ENCODE data around the gene FAM124A.
A peak's percentile ranks its signal among the peaks of the same experiment; 100 is the strongest.

FAM124A gene

DNA sequence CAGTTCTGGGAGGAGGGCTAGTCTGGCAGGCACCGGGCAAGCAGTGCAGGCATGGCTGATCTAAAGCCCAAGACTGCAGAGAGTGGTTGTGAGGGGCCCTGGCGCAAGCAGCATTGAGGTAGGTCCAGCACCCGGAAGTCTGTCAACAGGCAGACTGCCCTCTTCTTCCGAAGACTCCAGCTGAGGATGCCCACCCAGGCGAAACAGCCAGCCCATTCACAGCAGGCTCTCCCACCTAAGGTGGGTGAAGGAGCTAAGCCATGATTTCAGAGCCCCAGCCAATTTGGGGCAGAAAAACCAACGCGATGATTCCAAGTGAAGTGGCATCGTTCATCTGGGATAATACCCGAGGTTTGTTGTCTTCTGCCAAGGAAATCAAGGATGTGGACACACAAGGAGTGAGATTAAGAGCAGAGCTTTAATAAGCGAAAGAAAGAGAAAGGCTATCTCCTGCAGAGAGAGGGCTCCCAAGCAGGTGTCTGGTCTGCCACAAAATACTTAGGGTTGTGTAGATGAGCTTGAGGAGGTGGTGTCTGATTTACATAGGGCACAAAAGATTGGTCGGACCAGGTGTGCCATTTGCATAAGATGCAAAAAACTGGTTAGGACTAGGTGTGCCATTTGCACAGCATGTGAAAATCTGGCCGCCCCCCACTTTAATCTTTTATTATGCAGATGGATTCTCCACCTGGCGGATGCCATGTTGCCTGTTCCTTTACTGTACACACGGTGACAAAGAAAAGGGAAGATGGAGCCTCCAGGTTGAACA is 22.6 kb downstream of the FAM124A start:
- DNase-seq, result no peak

DNA sequence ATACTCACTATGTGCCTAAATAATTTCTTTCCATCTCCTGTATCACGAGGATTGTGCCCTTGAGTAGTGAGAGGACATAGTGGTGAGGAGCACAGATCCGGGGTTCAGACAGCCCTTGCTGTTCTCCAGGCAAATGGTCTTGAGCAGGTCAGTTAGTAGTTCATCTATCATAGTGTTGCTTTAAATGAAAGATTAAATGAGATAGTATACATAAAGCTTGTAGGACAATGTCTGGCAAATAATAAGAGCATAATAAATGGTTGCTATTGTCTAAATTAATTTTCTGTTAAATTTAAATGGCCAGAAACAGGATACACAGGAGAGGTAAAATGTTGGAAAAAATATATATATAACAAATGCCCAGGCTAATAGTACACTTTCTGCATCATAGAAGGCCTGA is 23.4 kb downstream of the FAM124A start:
- no peak for DNase-seq

DNA sequence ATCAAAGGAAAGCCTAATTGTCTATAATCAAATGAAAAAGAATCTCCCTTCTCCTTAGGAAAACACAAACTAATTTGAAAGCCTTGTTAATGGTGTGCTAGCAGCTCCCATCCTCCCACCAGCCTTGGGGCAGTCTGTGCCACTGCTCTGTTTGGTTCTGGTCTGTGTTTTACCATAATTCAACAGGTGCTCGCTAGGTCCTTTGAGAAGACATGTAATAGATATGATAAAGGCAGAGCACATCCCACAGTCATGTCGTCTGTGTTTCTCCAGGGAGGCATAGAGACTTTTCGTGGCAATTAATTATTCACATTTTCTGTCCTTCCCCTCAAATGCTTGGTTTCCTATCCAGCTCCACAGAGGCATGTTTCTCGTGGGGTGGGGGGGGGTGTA is 23.8 kb downstream of the FAM124A start:
- DNase-seq, result no peak

DNA sequence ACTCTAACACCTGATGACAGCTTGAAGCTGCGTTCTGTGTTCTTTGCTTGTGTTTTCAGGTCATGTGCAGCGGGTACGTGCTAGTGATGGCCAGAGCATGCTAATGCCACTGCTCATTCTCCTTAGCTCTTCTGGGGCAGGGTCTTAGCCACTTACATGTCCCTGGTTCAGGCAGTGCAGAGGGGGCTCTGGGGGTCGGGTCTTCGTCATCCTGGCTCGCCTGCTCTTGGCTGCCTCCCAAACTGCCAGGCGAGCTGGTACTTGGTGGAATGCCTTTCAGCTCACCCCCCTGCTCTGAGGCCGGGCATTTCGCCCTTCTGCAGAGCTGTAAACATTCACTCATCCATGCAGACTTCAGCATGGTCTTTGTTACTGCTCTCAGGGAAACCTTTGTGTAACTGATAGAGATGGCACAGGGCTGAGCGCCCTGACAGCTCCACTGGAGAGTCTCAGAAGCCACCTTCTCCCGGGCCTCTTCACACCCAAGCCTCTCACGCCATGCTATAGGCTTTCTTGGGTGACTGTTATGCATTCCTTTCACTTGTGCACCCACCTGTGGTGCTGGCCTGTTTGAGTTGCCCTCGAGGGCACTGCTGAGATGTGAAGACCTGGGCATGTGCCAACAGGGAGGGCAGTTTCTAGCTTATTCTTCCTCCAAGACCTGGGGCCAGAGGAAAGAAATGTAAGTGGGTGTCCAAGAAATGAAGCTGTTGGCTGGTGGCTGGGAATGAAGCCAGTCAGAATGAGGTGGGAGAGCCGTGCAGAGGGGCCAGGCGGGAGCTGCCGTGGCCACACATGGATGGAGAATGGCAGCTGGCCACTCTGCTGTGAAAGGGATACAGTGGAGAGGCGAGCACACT is 24.4 kb downstream of the FAM124A start:
- DNase-seq, result peak; percentile 6

DNA sequence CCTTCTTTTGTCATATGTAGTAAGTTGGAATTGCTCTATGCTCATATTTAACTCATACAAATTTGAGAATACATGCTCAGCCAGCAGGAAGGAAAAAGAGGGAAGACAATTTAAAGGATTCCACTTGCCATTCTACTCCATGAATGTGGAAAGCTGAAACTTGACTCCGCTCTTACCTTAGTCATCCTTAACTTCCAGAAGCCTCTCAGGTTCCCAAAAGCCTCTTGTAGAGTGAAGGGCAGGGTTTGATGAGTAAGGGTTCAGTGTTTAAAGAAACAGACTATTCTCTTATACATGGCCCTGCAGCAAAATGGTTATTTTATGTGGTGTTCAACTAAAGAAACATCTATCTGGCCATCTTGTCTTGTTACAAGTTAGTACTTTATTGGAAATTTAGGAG is 27.1 kb downstream of the FAM124A start:
- DNase-seq, result peak; percentile 9

DNA sequence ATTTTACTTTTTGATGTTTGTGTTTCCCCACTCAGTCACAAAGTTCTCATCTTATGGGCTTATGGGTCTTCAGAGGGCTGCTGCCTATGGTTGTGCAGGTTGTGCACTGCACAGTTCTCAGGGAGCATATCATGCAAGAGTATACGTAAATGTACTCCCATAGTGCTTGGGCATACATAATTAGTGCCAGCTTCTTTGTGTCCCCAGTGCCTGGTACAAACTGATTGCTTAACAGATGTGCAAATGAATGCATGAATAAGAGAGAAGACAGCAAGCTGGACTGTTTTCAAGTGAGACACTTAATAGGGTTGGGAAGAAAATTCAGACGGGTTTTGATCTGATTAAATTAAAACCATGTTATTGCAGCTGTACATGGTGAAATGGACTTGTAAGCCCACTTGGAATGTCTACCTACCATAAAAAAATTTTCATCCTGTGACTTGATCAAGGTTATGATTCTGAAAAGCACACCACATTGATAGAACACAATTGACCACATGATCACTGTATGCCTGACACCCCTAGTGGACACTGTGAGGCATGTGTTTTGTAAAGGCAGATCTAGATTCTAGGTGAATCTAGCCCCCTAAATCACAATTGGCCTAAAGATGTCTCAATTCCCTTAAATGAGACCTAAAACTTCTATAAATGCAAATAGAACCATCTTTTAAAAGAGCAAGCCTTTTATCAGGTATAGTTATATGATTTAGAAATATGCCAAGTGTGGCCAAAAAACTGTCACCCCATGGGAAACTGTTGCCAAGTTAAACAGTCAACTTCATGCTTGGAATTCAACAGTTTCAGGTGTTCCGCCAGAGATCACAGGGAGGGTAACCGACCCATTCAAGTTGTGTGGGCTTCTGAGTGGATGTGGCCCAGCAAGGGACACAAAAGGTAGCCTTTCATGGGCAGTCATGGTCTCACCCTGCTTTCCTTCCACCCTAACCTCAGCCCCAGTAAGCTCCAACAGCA is 27.9 kb downstream of the FAM124A start:
- DNase-seq, result no peak

DNA sequence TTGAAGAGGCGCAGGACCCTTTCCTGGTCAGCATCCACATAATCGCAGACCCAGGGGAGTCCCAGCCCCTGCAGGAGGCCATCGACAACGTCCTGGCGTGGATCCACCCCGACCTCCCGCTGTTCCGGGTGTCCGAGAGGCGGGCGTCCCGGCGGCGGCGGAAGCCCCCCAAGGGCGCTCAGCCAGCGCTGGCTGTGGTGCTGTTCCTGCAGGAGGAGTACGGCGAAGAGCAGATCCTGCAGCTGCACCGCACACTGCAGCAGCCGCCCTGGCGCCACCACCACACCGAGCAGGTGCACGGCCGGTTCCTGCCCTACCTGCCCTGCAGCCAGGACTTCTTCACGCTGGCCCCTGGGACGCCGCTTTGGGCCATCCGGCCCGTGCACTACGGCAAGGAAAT is 29.3 kb downstream of the FAM124A start:
- DNase-seq, result no peak

DNA sequence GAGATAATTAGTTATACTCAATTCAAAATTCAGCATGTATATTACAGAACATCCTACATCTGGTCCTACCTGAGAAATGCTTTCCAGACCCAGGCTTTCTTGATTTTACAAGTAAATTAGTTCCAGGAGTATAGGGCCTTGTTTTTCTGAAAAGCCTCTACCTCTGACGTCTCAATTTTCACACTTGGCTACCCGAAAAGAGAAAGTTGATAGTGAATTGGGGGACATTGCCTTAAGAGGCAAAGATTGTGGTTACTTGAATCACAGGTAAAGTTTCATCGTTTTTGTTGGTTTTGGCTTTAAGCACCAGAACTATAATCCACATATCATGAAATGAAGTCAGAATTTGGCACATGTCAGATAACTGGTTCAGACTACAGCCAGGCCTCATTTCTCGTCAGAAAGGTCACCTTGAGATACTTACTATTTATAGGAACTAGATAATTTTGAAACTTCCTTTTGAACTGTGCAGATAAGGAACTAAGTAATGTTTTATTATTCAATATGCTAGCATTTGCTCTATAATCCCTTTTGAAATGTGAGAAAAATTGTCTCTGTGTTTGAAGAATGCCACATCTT is 30.8 kb downstream of the FAM124A start:
- no peak for DNase-seq

DNA sequence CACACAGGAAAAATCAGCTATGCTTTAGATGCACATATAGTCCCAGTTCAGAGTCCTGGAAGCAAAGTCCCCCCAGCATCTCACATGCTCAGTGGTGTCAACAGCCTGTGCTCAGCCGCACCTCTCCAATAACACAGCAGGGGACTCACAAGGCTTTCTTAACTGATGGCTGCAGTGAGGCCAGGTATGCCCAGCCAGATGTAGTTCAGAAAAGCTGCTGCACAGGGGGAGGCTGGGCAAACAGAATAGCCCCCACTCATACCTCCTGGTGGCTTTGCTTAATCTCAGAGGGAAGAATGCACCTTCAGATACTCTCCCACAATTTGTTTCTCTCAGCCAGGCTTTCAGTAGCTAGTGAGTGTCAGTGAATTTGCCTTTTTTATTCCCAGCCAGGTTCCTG is 33.4 kb downstream of the FAM124A start:
- DNase-seq, result no peak

DNA sequence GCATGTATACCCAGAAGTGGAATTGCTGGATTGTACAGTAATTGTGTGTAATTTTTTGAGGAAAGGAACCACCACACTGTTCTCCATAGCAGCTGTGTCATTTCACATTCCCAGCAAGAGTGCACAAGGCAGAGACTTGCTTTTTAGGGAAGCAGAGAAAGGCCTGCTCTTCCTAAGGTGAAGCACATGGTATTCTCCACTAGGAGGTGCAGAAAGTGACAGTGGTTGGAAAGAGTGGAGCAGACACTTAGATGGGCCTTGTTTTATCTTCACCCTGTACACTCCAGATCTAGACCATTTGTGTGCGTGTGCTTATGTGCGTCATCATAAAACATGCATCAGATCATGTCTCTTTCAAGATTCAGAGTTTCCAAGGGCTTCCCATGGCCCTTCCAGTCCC is 35.0 kb downstream of the FAM124A start:
- DNase-seq, result no peak

DNA sequence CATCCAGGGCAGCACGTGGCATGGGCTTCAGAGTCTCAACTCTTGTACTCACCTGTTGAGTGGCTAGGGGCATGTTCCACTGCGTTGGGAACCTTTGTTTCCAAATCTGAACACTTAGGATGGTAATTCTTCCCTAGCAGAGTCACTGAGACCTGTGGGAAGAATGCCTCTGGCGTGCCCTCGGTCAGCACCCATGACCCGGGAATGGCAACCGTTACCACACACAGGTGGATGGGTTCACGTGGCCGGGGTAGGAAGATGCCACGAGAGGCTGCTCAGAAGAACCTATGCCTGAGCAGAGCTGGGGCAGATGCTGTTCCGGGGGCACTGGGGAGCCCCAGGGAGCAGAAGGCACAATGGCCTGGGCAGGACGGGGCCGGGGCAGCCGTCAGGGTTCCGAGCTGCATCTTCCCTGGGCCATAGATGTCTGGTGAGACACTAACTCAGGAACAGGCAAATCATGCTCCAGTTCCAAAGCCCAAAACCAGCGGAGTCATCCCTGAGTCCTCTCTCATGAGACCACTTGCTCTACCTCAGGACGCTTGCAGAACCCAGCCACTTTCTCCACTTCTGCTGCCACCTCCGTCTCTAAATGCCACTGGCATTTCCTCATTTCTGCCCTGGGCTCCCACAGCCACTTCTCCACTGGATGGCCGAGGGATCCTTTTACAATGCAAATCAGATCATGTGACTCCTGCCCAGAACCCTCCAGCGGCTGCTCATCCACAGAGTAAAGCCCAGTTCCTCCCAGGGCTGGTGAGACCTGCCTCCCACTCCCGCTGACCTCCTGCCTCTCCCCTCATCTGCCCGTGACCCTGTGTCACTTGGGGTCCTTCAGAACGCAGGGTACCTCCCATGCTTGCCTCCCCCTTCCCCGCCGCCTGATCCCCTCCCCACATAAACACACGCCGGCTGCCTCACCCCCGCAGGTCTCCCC is 36.7 kb downstream of the FAM124A start:
- peak; percentile 8 for DNase-seq

DNA sequence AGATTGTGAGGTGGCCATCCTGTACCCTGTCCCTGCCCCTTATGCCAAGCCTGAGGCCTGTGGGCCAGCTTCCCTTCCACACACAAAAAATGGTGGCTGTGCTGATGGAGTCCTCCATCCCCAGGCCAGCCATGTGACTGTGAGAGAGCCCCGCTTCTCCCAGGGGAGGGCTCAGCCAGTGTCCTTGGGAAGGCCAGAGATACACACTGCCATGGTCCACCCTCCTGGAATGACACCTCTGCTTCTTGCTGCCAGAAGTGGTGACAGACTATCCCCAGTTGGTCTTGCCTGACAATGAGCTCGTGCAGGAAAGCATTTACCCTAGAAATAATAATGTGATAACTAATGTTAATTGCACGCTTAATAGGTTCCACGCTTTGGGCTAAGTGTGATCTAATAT is 38.0 kb downstream of the FAM124A start:
- no peak for DNase-seq

DNA sequence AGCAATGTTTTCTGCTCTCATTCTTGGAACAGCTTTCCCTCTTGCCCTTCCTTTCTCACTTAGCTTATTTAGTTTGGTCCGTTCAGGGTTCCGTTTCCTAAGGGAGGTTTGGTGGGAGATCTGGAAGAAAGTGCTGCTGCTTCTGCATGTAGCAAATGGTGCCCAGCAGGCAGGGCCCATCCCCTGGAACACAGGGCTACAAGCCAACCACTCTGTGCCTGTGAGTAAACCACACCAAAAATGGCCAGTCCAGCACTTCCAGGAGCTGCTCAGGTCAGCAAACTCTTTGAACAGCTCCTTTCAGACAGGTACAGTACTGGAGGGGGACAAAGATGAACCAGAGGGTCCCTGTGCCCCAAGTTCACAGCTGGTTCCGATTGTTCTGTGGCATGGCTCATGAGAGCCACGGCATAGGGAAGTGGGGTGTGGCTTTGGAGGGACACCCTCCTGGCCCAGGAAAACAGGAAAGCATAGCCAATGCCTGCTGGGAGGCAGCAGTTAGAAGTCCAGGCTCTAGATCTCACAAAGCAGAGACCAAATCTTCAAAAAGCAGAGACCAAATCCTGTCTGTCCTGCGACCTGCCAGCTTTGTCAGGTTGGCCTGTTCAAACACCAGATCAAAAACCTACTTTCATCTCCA is 39.5 kb downstream of the FAM124A start:
- DNase-seq, result no peak

DNA sequence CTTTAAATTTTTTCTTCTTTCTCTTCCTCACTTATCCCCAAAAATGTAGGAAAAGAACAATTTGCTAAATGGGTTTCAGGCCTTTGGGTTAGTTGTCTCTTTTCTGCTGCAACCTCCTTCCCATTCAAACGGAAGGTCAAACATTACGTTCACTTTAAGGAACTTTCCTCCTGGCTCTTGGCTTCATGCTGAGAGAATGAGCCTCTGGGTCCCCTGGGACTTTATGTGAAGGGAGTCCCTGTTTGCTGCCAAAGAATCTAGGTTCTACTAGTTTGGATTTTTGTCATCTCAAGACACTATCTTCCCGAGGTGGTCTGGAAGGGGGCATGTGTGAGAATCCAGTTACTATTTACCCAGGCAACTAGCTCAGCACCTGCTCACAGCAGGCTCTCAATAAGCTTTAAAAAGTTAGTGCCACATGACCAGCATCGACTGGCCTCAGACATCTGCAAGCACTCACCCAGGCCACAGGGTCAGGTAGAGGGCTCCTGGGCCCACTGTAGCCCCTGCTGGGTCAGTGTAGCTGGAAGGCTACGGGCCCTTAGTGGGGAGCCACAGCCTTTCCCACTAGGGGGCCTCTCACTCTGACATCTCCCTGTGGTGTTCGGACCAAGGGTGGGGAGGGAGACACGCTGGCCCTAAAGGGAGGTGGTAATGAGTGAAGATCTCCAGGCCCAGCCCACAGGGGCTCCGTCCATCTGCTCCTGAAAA is 40.5 kb downstream of the FAM124A start:
- DNase-seq, result no peak

DNA sequence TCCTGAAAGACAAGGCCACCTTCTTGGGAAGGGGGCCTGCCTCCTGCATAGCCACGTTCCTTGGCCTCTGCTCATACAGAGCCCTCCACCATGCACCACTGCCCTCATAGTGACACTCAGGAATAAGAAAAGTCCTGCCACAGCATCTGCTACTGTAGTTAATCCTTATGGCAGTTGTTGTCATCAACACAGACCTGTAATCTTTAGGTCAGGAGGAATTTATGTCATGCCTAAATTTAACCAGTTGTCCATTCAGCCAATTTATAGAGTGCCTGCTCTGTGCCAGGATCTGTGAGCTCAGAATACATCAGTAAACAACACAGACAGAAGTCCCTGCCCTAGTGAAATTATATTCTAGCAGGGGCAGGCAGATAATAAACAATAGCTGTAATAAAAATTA is 44.4 kb downstream of the FAM124A start:
- no peak for DNase-seq

DNA sequence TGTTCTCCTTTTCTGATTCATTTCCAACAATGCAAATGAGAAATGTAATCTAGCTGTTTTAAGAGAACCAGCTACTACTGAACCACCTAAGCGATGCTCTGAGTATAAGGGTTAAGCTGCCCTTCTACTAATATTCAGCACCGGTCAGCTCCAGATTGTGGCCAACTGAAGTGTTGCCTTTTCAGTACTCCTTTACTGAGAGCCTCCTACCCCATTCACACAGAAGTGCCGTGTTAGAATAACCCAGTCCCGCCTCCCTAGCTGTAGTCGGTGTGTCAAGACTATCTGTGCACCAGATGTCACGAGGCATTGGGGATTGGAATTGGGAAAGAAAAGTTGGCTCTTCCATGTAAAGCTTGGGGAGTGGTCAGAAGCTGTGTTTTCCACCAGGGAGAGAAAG is 45.4 kb downstream of the FAM124A start:
- no peak for DNase-seq

DNA sequence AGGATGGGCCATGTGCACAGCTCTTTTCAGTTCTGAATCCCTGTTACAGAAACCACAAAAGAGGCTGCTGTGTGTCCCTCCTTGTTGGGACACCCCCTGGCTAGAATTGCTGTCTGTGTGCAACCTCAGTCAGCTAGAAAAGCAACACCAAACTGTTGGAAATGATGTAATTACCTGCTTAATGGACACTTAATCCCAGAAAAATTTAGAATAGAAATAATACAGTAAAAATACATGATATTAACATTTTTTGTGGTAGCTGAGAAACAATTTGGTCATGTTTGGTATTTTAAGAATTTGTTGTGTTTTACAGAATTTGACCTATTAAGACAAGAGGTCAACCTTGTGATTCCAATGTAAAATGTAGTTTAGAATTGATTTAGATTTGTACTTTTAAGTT is 46.8 kb downstream of the FAM124A start:
- DNase-seq, result no peak

DNA sequence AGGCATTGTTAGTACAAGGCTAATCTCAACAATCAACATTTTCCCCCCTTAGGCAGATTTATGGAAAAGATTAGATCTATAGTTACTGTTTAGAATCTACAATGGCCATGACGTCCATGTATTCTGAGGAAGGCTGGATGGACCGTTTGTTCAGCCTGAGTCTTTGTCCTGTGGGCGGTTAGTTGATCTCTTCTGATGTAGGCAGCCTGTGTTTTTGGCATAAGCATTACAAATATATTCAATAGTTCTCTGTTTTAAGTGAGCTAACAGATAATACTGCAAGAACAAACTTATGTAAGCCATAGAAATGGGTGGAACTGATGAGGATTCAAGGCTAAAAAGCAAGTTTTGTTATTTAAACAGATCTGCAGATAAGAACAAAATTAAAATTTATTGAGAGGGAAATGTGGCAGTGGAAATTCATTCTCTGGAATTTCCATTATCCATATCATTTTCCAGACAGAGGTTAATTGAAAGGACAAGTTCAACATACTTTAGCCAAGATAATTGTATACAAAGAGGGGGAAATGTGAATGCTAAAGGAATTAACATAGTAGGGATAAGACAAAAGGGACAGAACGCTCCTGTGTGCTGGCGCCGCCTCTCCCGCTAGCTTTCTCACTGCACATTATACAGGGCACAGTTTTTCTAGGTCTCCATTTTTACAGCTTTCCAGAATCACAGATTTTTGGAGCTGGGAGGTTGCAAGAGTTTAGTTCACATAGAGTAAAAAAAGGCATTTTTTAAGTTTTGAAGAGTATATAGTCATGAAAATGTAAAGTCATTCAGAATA is 48.6 kb downstream of the FAM124A start:
- no peak for DNase-seq

DNA sequence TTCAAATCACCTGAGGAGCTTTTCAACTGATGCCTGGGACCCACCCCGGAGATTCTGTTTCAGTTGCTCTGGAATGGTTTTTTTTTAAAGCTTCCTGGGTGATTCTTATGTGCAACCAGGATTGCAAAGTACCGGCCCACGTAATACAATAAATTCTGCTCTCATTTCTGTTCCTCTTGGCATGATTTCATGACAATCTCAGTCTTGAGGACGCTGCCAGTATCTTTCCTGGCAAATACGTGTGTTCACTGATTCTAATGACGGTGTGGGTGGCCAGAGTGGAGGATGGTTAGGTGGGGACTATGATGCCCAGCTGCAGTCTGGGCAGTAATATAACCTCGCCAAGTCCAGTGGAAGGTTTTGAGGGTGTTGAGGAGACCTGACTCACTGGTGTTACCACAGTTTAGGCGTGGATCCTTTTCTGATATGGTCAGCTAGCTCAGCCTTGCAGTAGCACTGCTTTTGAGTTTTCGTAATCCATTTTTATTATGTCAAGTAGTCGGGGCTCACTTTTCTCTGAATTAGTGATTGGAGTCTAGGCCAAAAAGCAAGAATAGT is 49.4 kb downstream of the FAM124A start:
- DNase-seq, result no peak
